ENCODE results near the gene PPP2R5A.

The PPP2R5A gene

GRCh38 chr1:212284744-212285684 is at the start of gene PPP2R5A:
Gene PPP2R5A, plus strand, starts transcription at chr1:212285410. Its CDS starts 701 bp downstream, at chr1:212286111.
- peak; percentile 96 for DNase-seq

- DNase-seq: no peak
These were observed 49.4 kb upstream of the PPP2R5A start for GRCh38 chr1:212235857-212236256.

- DNase-seq: no peak
These were observed 48.5 kb upstream of the PPP2R5A start for GRCh38 chr1:212236664-212237220.

GRCh38 chr1:212237651-212238050 is 47.6 kb upstream of the PPP2R5A start:
- no peak for DNase-seq

GRCh38 chr1:212238552-212238951 is 46.7 kb upstream of the PPP2R5A start:
- no peak for DNase-seq

- DNase-seq: no peak
These were observed 43.7 kb upstream of the PPP2R5A start for GRCh38 chr1:212241501-212241900.

GRCh38 chr1:212241957-212242287 is 43.3 kb upstream of the PPP2R5A start:
- DNase-seq: no peak

GRCh38 chr1:212242288-212242984 is 42.8 kb upstream of the PPP2R5A start:
- no peak for DNase-seq

GRCh38 chr1:212242985-212243308 is 42.3 kb upstream of the PPP2R5A start:
- no peak for DNase-seq

- no peak for DNase-seq
These were observed 40.8 kb upstream of the PPP2R5A start for GRCh38 chr1:212244441-212244840.

- DNase-seq: no peak
These were observed 38.0 kb upstream of the PPP2R5A start for GRCh38 chr1:212247179-212247721.

- no peak for DNase-seq
These were observed 37.2 kb upstream of the PPP2R5A start for GRCh38 chr1:212247988-212248387.

GRCh38 chr1:212254853-212255363 is 30.3 kb upstream of the PPP2R5A start:
- no peak for DNase-seq

GRCh38 chr1:212255705-212256307 is 29.4 kb upstream of the PPP2R5A start:
- DNase-seq: no peak

- no peak for DNase-seq
These were observed 28.8 kb upstream of the PPP2R5A start for GRCh38 chr1:212256369-212256768.

- no peak for DNase-seq
These were observed 28.1 kb upstream of the PPP2R5A start for GRCh38 chr1:212257157-212257556.

GRCh38 chr1:212259693-212260480 is 25.3 kb upstream of the PPP2R5A start:
- no peak for DNase-seq

GRCh38 chr1:212260557-212261355 is 24.5 kb upstream of the PPP2R5A start:
- no peak for DNase-seq

GRCh38 chr1:212261361-212261929 is 23.8 kb upstream of the PPP2R5A start:
- no peak for DNase-seq

GRCh38 chr1:212267017-212267416 is 18.2 kb upstream of the PPP2R5A start:
- DNase-seq: no peak

GRCh38 chr1:212267460-212267859 is 17.8 kb upstream of the PPP2R5A start:
- DNase-seq: peak; percentile 43
